Dendritic cell treated with granulocyte-macrophage colony-stimulating factor and Interleukin-4, amounts not matched to agents 40 ng/mL and 50 ng/mL, for 4 days (primary cell): ENCODE data around the gene KDM4C.
"Not testable (repeated sequence)": the region's sequence is repeated elsewhere in the genome, so short reads cannot be mapped to it uniquely, and the experiment has no call there.

Experiments
- H3K27ac Mint-ChIP-seq: one replicate; pipeline ENCODE4 v1.8.0; 2022; ENCODE audit warnings: mild to moderate bottlenecking, mixed read lengths
- H3K27me3 Mint-ChIP-seq: one replicate; pipeline ENCODE4 v1.8.0; 2022; ENCODE audit warnings: mild to moderate bottlenecking, mixed read lengths
- H3K36me3 Mint-ChIP-seq: one replicate; pipeline ENCODE4 v1.8.0; 2022; ENCODE audit warnings: low read depth, mixed read lengths
- H3K4me1 Mint-ChIP-seq: one replicate; pipeline ENCODE4 v1.8.0; 2022; ENCODE audit warnings: low read depth, mixed read lengths
- H3K4me3 Mint-ChIP-seq: one replicate; pipeline ENCODE4 v1.8.0; 2022; ENCODE audit warnings: mild to moderate bottlenecking, moderate library complexity, mixed read lengths
- H3K9me3 Mint-ChIP-seq: one replicate; pipeline ENCODE4 v1.8.0; 2022; ENCODE audit warnings: mixed read lengths
- intact Hi-C: fragments of 100-400 bp; cut with micrococcal nuclease; formaldehyde crosslinking; loops from one replicate; pipeline ENCODE4 v1.15.0; 2022

The KDM4C gene

GRCh38 chr9:7176561-7176960 lies 418.8 kb downstream of the KDM4C start:
- H3K27ac Mint-ChIP-seq, result no peak overlapping the region
- H3K27me3 Mint-ChIP-seq, result no peaks in the 10 kb centered on the region
- H3K4me1 Mint-ChIP-seq, result peaks cover 10% of the 10 kb centered on the region
- H3K36me3 Mint-ChIP-seq, result peaks cover 65% of the 10 kb centered on the region
- intact Hi-C loops, result no loop called here
- no peaks in the 10 kb centered on the region for H3K9me3 Mint-ChIP-seq
- H3K4me3 Mint-ChIP-seq, result no peak overlapping the region

DNA sequence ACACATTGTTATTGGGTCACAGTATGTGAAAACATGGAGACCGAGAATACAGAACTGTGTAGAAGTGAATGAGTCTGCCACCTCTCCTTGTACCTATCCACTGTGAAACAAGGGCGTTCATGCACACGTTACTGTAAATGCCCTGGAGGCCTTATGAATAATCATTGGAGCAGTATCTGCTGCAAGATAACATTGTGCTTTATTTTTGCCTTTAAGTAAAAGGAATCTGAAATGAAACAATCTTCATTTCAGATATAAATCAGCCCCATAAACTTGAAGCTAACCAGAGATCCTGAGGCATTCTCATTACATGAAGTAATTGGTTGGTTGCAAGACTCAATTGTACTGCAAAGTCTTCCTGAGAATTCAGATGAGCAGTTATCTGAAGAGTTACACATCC lies 419.6 kb downstream of the KDM4C start:
- intact Hi-C loops, result no loop called here
- Mint-ChIP-seq H3K27me3 (no peaks in the 10 kb centered on the region), H3K9me3 (no peaks in the 10 kb centered on the region), H3K4me1 (peaks cover 10% of the 10 kb centered on the region), H3K36me3 (peaks cover 62% of the 10 kb centered on the region), H3K4me3 (no peak overlapping the region), H3K27ac (no peak overlapping the region)

GRCh38 chr9:7178729-7179128 lies 421.0 kb downstream of the KDM4C start:
- Mint-ChIP-seq H3K27me3 (no peaks in the 10 kb centered on the region), H3K9me3 (no peaks in the 10 kb centered on the region), H3K36me3 (peaks cover 55% of the 10 kb centered on the region), H3K4me1 (peaks cover 10% of the 10 kb centered on the region), H3K27ac (no peak overlapping the region), H3K4me3 (no peak overlapping the region)
- intact Hi-C loops, result no loop called here

DNA sequence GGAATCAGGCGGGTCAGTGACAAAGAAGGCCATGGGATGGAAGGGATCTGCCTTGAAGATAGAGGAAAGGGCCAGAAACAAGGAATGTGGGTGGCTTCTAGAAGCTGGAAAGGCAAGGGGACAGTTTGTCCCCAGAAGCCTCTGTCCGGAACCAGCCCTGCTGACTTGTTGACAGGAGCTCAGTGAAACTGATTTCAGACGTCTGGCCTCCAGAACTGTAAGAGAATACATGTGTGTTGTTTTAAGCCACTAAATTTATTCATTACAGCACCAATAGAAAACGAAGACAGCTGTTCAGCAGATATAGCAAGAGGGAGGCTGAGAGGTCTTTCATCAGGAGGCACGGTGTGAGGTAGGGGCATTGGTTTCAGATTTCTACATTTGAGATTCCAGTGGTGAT lies 422.5 kb downstream of the KDM4C start:
- Mint-ChIP-seq H3K4me1 (peaks cover 10% of the 10 kb centered on the region), H3K27me3 (no peaks in the 10 kb centered on the region), H3K9me3 (no peaks in the 10 kb centered on the region), H3K27ac (no peak overlapping the region), H3K4me3 (no peak overlapping the region), H3K36me3 (peaks cover 40% of the 10 kb centered on the region)
- intact Hi-C loops, result no loop called here

- H3K27ac Mint-ChIP-seq, H3K4me3 Mint-ChIP-seq, H3K9me3 Mint-ChIP-seq, H3K4me1 Mint-ChIP-seq, H3K27me3 Mint-ChIP-seq, intact Hi-C loops: not testable (repeated sequence)
- H3K36me3 Mint-ChIP-seq, result peaks cover 28% of the 10 kb centered on the region
Observed at GRCh38 chr9:7183139-7183538, 425.4 kb downstream of the KDM4C start.

DNA sequence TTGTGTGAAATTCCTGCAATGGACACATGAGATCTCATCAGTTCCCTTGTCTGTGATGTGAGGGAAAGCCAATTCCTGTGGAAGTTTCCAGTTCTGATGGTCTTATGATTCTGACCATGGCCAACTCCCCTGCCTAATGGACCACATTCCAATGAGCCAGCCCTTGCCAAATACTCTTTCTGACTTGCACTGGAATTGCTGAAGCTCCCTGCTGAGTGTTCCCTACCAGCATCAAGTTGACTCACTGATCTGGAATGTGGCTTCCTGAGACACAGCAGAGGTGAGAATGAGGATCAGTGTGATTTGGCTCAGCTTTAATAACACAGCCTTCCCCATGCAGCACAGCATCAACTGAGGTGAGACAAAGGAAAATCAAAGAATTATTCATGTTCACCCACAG lies 427.8 kb downstream of the KDM4C start:
- H3K9me3 Mint-ChIP-seq, result peaks cover 3% of the 10 kb centered on the region
- peaks cover 6% of the 10 kb centered on the region for H3K36me3 Mint-ChIP-seq
- H3K27me3 Mint-ChIP-seq, result no peaks in the 10 kb centered on the region
- intact Hi-C loops, result loop anchor here (5.0 kb wide), 1 partner anchor 133 kb away; no protein-coding TSS in a partner anchor
- H3K4me1 Mint-ChIP-seq, result no peaks in the 10 kb centered on the region
- no peak overlapping the region for H3K4me3 Mint-ChIP-seq
- no peak overlapping the region for H3K27ac Mint-ChIP-seq

DNA sequence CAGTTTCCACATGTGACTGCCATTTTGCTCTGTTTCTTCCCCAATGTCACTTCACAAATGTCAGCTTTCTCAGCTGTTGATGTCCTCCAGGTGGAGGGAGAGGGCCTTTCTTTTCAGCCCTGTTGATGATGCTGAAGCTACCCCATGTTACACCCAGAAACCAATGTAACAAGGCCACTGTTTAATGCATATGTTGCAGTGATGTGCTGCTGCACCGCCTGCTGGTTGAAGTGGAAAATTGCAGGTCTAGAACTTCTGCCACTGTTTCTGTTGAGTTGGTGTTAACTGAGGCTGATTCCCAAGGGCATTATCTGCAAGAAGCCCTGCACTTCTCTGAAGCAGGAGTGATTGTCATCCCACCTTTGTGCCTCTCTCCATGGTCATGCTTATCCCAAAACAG lies 428.4 kb downstream of the KDM4C start:
- H3K36me3 Mint-ChIP-seq, result peaks cover 6% of the 10 kb centered on the region
- no peaks in the 10 kb centered on the region for H3K4me1 Mint-ChIP-seq
- peaks cover 9% of the 10 kb centered on the region for H3K9me3 Mint-ChIP-seq

GRCh38 chr9:7192266-7192665 lies 434.5 kb downstream of the KDM4C start:
- intact Hi-C loops, result no loop called here
- Mint-ChIP-seq H3K27ac (no peak overlapping the region), H3K27me3 (peaks cover 3% of the 10 kb centered on the region), H3K4me1 (no peaks in the 10 kb centered on the region), H3K9me3 (peaks cover 10% of the 10 kb centered on the region), H3K36me3 (no peaks in the 10 kb centered on the region), H3K4me3 (no peak overlapping the region)

More for the DNA sequence above, 428.4 kb downstream of the KDM4C start:
- intact Hi-C loops, result loop anchor here (5.0 kb wide), 1 partner anchor 134 kb away; no protein-coding TSS in a partner anchor
- Mint-ChIP-seq H3K27me3 (no peaks in the 10 kb centered on the region), H3K4me3 (no peak overlapping the region), H3K27ac (no peak overlapping the region)

- Mint-ChIP-seq H3K27ac (no peak overlapping the region), H3K27me3 (peaks cover 8% of the 10 kb centered on the region), H3K4me1 (no peaks in the 10 kb centered on the region), H3K36me3 (no peaks in the 10 kb centered on the region), H3K4me3 (no peak overlapping the region), H3K9me3 (peaks cover 7% of the 10 kb centered on the region)
- intact Hi-C loops, result no loop called here
Observed at GRCh38 chr9:7195526-7195925, 437.8 kb downstream of the KDM4C start.

GRCh38 chr9:7196467-7196866 lies 438.7 kb downstream of the KDM4C start:
- Mint-ChIP-seq H3K27ac (no peak overlapping the region), H3K4me1 (no peaks in the 10 kb centered on the region), H3K27me3 (peaks cover 9% of the 10 kb centered on the region), H3K4me3 (no peak overlapping the region), H3K36me3 (no peaks in the 10 kb centered on the region), H3K9me3 (no peaks in the 10 kb centered on the region)
- intact Hi-C loops, result no loop called here

DNA sequence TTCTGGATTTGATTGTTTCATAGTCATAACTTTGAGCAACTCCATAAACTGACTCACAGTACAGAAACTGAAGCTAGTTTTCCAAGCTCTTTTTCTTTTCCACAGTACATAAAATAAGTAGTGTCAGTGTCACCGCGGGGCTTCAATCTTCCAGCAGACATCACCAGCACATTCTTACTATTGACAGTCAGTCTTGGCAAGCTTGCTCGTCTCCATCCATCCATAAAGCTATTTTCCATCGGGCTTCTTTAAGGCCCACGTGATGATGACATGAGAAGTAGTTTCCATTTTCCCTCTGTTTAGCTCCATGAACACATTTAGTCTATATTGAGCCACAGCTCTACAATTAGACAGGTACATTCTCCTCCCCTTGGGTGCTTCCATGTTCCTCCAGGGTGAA lies 443.4 kb downstream of the KDM4C start:
- peaks cover 17% of the 10 kb centered on the region for H3K27me3 Mint-ChIP-seq
- H3K36me3 Mint-ChIP-seq, result no peaks in the 10 kb centered on the region
- H3K4me1 Mint-ChIP-seq, result no peaks in the 10 kb centered on the region
- no peak overlapping the region for H3K4me3 Mint-ChIP-seq
- intact Hi-C loops, result no loop called here
- H3K9me3 Mint-ChIP-seq, result no peaks in the 10 kb centered on the region
- no peak overlapping the region for H3K27ac Mint-ChIP-seq

GRCh38 chr9:7205806-7206205 lies 448.0 kb downstream of the KDM4C start:
- H3K27me3 Mint-ChIP-seq, result peaks cover 19% of the 10 kb centered on the region
- H3K36me3 Mint-ChIP-seq, result no peaks in the 10 kb centered on the region
- H3K27ac Mint-ChIP-seq, result no peak overlapping the region
- H3K9me3 Mint-ChIP-seq, result no peaks in the 10 kb centered on the region
- H3K4me1 Mint-ChIP-seq, result no peaks in the 10 kb centered on the region
- intact Hi-C loops, result no loop called here
- no peak overlapping the region for H3K4me3 Mint-ChIP-seq

GRCh38 chr9:7206221-7206758 lies 448.5 kb downstream of the KDM4C start:
- no peaks in the 10 kb centered on the region for H3K36me3 Mint-ChIP-seq
- no peak overlapping the region for H3K4me3 Mint-ChIP-seq

DNA sequence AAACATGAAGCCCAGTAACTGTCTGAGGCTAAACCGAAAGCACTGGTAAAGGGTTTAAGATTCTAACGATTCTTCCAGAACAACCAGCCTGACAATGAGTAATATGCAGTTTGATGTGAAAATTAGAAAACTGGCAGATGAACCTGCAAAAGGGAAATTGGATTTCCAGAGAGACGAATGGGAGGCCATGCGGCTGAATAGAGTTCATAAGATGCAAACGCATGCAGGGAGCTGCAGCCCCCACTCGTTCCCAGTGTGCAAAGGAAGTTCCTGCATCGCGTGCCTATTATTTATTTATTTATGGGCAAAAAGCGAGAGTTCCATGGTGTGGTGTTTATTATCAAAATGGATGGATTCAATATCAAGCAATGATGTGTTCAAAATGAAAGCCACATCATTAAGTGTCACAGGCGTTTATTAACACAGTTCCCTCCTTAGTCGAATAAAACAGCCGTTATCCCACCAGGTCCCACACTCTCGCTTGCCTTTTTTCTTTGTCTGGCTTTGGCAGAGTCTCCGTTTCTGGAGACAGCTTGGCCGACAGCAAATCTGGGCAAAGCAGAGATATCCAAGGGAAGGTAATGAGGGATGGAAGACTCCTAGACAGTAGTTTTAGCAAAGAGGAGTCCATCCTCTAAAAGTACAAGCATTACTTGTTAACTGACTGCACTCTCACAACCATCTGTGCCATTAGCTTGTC lies 451.4 kb downstream of the KDM4C start:
- no peaks in the 10 kb centered on the region for H3K4me1 Mint-ChIP-seq
- no peaks in the 10 kb centered on the region for H3K9me3 Mint-ChIP-seq
- H3K36me3 Mint-ChIP-seq, result no peaks in the 10 kb centered on the region
- peaks cover 38% of the 10 kb centered on the region for H3K27me3 Mint-ChIP-seq
- H3K27ac Mint-ChIP-seq, result no peak overlapping the region
- no peak overlapping the region for H3K4me3 Mint-ChIP-seq
- intact Hi-C loops, result no loop called here

More at GRCh38 chr9:7206221-7206758, 448.5 kb downstream of the KDM4C start:
- peaks cover 20% of the 10 kb centered on the region for H3K27me3 Mint-ChIP-seq
- H3K9me3 Mint-ChIP-seq, result no peaks in the 10 kb centered on the region
- no peaks in the 10 kb centered on the region for H3K4me1 Mint-ChIP-seq
- intact Hi-C loops, result no loop called here
- no peak overlapping the region for H3K27ac Mint-ChIP-seq

DNA sequence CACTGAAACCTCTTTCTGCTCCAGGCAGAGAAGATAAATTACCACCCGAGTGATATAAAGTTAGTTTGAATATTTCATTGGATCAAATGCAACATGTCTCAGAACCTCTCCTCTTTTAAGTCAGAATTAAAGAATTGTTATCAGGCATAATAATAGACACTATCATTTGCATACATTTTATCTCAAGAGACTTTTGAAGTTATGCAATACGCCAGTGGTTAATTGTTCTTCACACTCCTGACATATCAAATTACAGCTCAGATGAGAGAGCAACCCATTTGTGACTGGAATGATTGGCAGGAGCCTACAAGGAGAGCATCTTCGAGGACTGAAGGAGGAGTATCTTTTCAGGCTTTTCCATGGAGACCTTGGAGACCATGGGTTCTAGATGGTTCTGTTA lies 452.2 kb downstream of the KDM4C start:
- H3K36me3 Mint-ChIP-seq, result no peaks in the 10 kb centered on the region
- peaks cover 40% of the 10 kb centered on the region for H3K27me3 Mint-ChIP-seq
- intact Hi-C loops, result no loop called here
- no peaks in the 10 kb centered on the region for H3K9me3 Mint-ChIP-seq
- H3K4me3 Mint-ChIP-seq, result no peak overlapping the region
- no peak overlapping the region for H3K27ac Mint-ChIP-seq
- H3K4me1 Mint-ChIP-seq, result no peaks in the 10 kb centered on the region
